Liver (tissue), 9 donors: Measurements from ENCODE around the gene ZDHHC14. TPM values are rescaled to one million over a fixed set of nuclear protein-coding genes. Genes with fewer than 3 reads are reported as not detected.
A peak's percentile ranks its signal among the peaks of the same experiment; 100 is the strongest.

Experiments used
- DNase-seq: peaks from one replicate; pipeline ENCODE4 v3.0.0-alpha.2; 2017; ENCODE audit warnings: low spot score
- H3K27ac ChIP-seq, 2 donors: one replicate each; pipeline ENCODE4 v1.7.0; 2013; ENCODE audit warnings: inconsistent platforms in 2 of 2, low read length in 2 of 2, control low read depth in 1 of 2, low read depth in 1 of 2, mild to moderate bottlenecking in 1 of 2
- H3K27me3 ChIP-seq, 4 donors: one replicate each; pipeline versions ENCODE4 v1.6.1 to v1.7.0; 2013; ENCODE audit warnings: low read length in 3 of 4, inconsistent platforms in 1 of 4, mild to moderate bottlenecking in 1 of 4, moderate library complexity in 1 of 4; ENCODE audit not compliant: control insufficient read depth in 4 of 4, insufficient read depth in 4 of 4
- H3K36me3 ChIP-seq, 4 donors: one replicate each; pipeline versions ENCODE4 v1.6.1 to v1.7.0; 2013; ENCODE audit warnings: low read length in 3 of 4, mild to moderate bottlenecking in 3 of 4, low read depth in 1 of 4, moderate library complexity in 1 of 4; ENCODE audit not compliant: control insufficient read depth in 4 of 4, insufficient read depth in 3 of 4
- H3K4me1 ChIP-seq, 4 donors: one replicate each; pipeline versions ENCODE4 v1.6.1 to v1.7.0; 2013; ENCODE audit warnings: low read length in 3 of 4, mild to moderate bottlenecking in 3 of 4, moderate library complexity in 1 of 4; ENCODE audit not compliant: control insufficient read depth in 4 of 4, insufficient read depth in 4 of 4
- H3K4me3 ChIP-seq, 3 donors: one replicate each; pipeline versions ENCODE4 v1.6.1 to v1.7.0; 2013; ENCODE audit warnings: low read length in 3 of 3, control low read depth in 1 of 3, low read depth in 1 of 3, mild to moderate bottlenecking in 1 of 3
- H3K9ac ChIP-seq, 2 donors: one replicate each; pipeline ENCODE4 v1.7.0; 2013; ENCODE audit warnings: low read length in 2 of 2, mild to moderate bottlenecking in 2 of 2, moderate library complexity in 2 of 2, control low read depth in 1 of 2, low read depth in 1 of 2
- H3K9me3 ChIP-seq, 4 donors: one replicate each; pipeline versions ENCODE4 v1.6.1 to v1.7.0; 2013; ENCODE audit warnings: low read length in 3 of 4; ENCODE audit not compliant: control insufficient read depth in 4 of 4
- ATF3 ChIP-seq: IDR thresholded peaks from 2 replicates; pipeline ENCODE4 v1.6.1; 2016; ENCODE audit warnings: antibody characterized with exemption
- CTCF ChIP-seq: fragments of 150-350 bp; IDR thresholded peaks from 2 replicates; pipeline ENCODE4 v1.5.1; 2017; ENCODE audit warnings: improper control_type of control experiment, low read depth, low read length; ENCODE audit not compliant: missing input control
- EGR1 ChIP-seq, 2 donors: IDR thresholded peaks; 2 replicates each; pipeline ENCODE4 v1.6.1; 2016 to 2018; ENCODE audit warnings: antibody characterized with exemption in 2 of 2, low read depth in 2 of 2
- FOXA1 ChIP-seq: IDR thresholded peaks from 2 replicates; pipeline ENCODE4 v1.6.1; 2016; ENCODE audit warnings: antibody characterized with exemption
- FOXA2 ChIP-seq: IDR thresholded peaks from 2 replicates; pipeline ENCODE4 v1.6.1; 2016; ENCODE audit warnings: antibody characterized with exemption
- GABPA ChIP-seq, 2 donors: IDR thresholded peaks in 1 of 2; conservative IDR thresholded peaks in 1 of 2; 2 replicates each; pipeline ENCODE4 v1.6.1; 2016; ENCODE audit warnings: antibody characterized with exemption in 2 of 2, mild to moderate bottlenecking in 1 of 2, moderate library complexity in 1 of 2
- HNF4A ChIP-seq, 2 donors: conservative IDR thresholded peaks; 2 replicates each; pipeline ENCODE4 v1.6.1; 2016; ENCODE audit warnings: antibody characterized with exemption in 2 of 2, mild to moderate bottlenecking in 2 of 2
- HNF4G ChIP-seq: IDR thresholded peaks from 2 replicates; pipeline ENCODE4 v1.6.1; 2016; ENCODE audit warnings: antibody characterized with exemption
- JUND ChIP-seq, 2 donors: IDR thresholded peaks; 2 replicates each; pipeline ENCODE4 v1.6.1; 2016; ENCODE audit warnings: antibody characterized with exemption in 2 of 2
- MAX ChIP-seq: IDR thresholded peaks from 2 replicates; pipeline ENCODE4 v1.6.1; 2016; ENCODE audit warnings: antibody characterized with exemption
- NR2F2 ChIP-seq: IDR thresholded peaks from 2 replicates; pipeline ENCODE4 v1.6.1; 2016; ENCODE audit warnings: antibody characterized with exemption
- RAD21 ChIP-seq, 2 donors: IDR thresholded peaks; 2 replicates each; pipeline ENCODE4 v1.6.1; 2016; ENCODE audit warnings: antibody characterized with exemption in 2 of 2, mild to moderate bottlenecking in 2 of 2
- REST ChIP-seq: IDR thresholded peaks from 2 replicates; pipeline ENCODE4 v1.6.1; 2016; ENCODE audit warnings: antibody characterized with exemption, mild to moderate bottlenecking
- RXRA ChIP-seq, 2 donors: IDR thresholded peaks; 2 replicates each; pipeline ENCODE4 v1.6.1; 2017 to 2018; ENCODE audit warnings: antibody characterized with exemption in 2 of 2, mild to moderate bottlenecking in 1 of 2
- SP1 ChIP-seq: IDR thresholded peaks from 2 replicates; pipeline ENCODE4 v1.6.1; 2018; ENCODE audit warnings: antibody characterized with exemption, mild to moderate bottlenecking
- TAF1 ChIP-seq: conservative IDR thresholded peaks from 2 replicates; pipeline ENCODE4 v1.6.1; 2016; ENCODE audit warnings: antibody characterized with exemption, mild to moderate bottlenecking
- YY1 ChIP-seq: IDR thresholded peaks from 2 replicates; pipeline ENCODE4 v1.6.1; 2016; ENCODE audit warnings: antibody characterized with exemption, mild to moderate bottlenecking
- ZBTB33 ChIP-seq: IDR thresholded peaks from 2 replicates; pipeline ENCODE4 v1.6.1; 2016; ENCODE audit warnings: antibody characterized with exemption
- WGBS: extraction: QIAGEN DNeasy Blood & Tissue Kit; methylation state at CpG from one replicate; pipeline ENCODE4 v1.1.7; 2013; 5-methylcytosine and 5-hydroxymethylcytosine counted together
- polyA plus RNA-seq, 2 donors: library from polyadenylated mRNA; stranded (reverse) in 1 of 2; unstranded in 1 of 2; fragments of 200-250 nt in 1 of 2; fragments of >200 nt in 1 of 2; fragmentation: Nextera tagmentation in 1 of 2; extraction: Ambion mirVana in 1 of 2; gene quantifications; one replicate each; pipeline versions ENCODE4 v1.2.1 to v1.2.3, GENCODE V29; 2013 to 2015
- total RNA-seq, 2 donors: library from RNA; depleted of rRNA; stranded (reverse); fragments of >200 nt; gene quantifications; one replicate each; pipeline ENCODE4 v1.2.3, GENCODE V29; 2014
- donor health status: healthy.
- donor health status: healthy.
- donor health status: healthy.
- donor health status: healthy.
- donor health status: healthy.

ZDHHC14 gene
- total and polyA plus RNA-seq, 4 donors, result 4.4 to 11.7 (median 8.4) TPM

GRCh38 chr6:157669323-157669722 lies 288.3 kb downstream of the ZDHHC14 start:
- no peaks in the 10 kb centered on the region for H3K9me3 ChIP-seq
- peaks cover 0 to 7% (median 0%) of the 10 kb centered on the region in 4 donors for H3K36me3 ChIP-seq
- H3K27ac ChIP-seq, result peak overlapping the region in 1 of 2 donors; percentile 3
- no peak overlapping the region for H3K4me3 ChIP-seq
- 81% methylated on average over 3 of the region's 3 CpGs for WGBS
- no peaks in the 10 kb centered on the region for H3K27me3 ChIP-seq
- TF ChIP-seq SP1, result no peak
- no peak for TF ChIP-seq HNF4G
- TF ChIP-seq FOXA1, result no peak
- no peak for TF ChIP-seq RAD21 (IDR thresholded peaks at IDR 0.05)
- TF ChIP-seq HNF4A (conservative IDR thresholded peaks at IDR 0.05), result no peak
- TF ChIP-seq REST, result no peak
- TF ChIP-seq TAF1, result no peak
- TF ChIP-seq YY1, result no peak
- TF ChIP-seq ZBTB33, result no peak
- TF ChIP-seq RXRA (IDR thresholded peaks at IDR 0.05), result no peak
- TF ChIP-seq GABPA (IDR thresholded peaks at IDR 0.05 in 1 of 2, conservative IDR thresholded peaks at IDR 0.05 in 1 of 2), result no peak
- no peak for TF ChIP-seq EGR1 (IDR thresholded peaks at IDR 0.05; ENCODE audit: low read depth in 2 of 2)
- no peak for TF ChIP-seq FOXA2
- TF ChIP-seq NR2F2, result no peak
- TF ChIP-seq CTCF, result no peak
- no peak for TF ChIP-seq MAX
- no peak for TF ChIP-seq ATF3
- TF ChIP-seq JUND (IDR thresholded peaks at IDR 0.05), result no peak
- no peak for DNase-seq
- H3K9ac ChIP-seq, result no peak overlapping the region
- H3K4me1 ChIP-seq, result peaks cover 0 to 8% (median 0%) of the 10 kb centered on the region in 4 donors
